Left ventricle myocardium superior (tissue), 1 donor: ENCODE data around the gene PSAT1. TPM values are rescaled to one million over a fixed set of nuclear protein-coding genes. Genes with fewer than 3 reads are reported as not detected.

Experiments used
- ATAC-seq: fragments of 200-7000 bp; cut with Tn5 transposase; one replicate; pipeline ENCODE4 v1.9.1; 2020; ENCODE audit warnings: mild to moderate bottlenecking, moderate library complexity
- DNase-seq: peaks from one replicate; pipeline ENCODE4 v3.0.0-alpha.2; 2020
- intact Hi-C: fragments of 100-400 bp; cut with micrococcal nuclease; formaldehyde crosslinking; loops from one replicate; pipeline ENCODE4 v1.11.0; 2022
- total RNA-seq: library from RNA; stranded (reverse); fragmentation: NEBNext Ultra II Directional; extraction: Animal tissue kit (Norgen Biotek cat#: 25700); gene quantifications from one replicate; pipeline ENCODE4 v1.2.1, GENCODE V29; 2021
- donor health status: DM: no; HTN: yes; CAD: no; lungs with severe emphysema.

PSAT1 gene
- total RNA-seq, 1 donor from 2014 or later: 0.79 TPM

- ATAC-seq: no peak
- intact Hi-C loops: no loop called here
- no peak for DNase-seq
These were observed 58.1 kb downstream of the PSAT1 start for GRCh38 chr9:78354989-78355388.

DNA sequence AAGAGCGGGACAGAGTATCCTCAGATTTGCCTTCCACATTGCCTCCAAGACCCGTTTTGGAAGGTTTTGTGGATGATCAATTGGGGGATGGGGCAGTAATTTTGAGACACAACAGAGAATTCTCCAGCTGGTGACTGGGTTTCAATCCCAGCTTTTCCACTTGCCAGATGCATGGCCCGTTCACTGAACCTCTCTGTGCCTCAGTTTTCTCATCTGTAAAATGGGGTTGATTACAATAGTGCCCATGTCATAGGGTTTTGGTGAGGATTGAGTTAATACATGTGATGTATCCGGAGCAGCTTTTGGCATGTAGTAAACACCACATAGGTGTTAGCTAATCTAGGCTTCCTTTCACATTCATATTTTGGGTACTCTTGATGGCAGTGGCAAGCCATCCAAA is 59.7 kb downstream of the PSAT1 start:
- intact Hi-C loops: no loop called here
- ATAC-seq: no peak
- no peak for DNase-seq

DNA sequence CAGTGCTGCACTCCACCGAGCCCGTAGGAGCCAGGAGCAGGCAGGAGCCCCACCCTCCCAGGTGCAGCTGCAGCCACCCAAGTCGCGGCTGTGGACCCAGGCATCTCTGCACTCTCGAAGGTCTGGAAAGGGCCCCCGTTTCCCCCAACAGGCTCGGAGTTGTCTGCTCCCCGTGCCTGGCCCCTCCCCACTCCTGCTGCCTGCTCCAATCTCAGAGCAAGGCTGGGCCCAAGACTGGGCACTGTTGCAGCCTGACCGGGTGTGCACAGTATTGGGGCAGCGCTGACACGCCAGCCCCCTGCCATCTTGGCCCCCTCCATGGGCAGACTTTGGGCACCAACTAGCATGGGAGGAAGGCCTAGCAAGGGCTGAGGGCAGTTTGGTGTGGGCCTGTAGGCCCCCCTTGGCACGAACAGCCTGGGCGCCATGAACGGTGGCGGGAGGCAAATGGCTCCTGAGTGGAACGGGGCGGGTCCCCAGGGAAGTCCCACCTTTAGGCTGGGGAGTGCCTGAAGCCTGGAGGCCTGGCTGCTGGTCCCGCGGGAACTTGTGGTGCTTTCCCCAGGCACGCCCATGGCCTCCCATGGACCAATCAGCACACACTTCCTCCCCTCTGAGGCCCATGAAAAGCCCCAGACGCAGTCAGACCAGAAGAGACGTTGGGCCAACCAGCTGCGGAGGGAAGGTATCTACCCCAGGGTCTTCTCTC is 60.4 kb downstream of the PSAT1 start:
- DNase-seq (no peak), ATAC-seq (no peak)
- intact Hi-C loops: no loop called here

DNA sequence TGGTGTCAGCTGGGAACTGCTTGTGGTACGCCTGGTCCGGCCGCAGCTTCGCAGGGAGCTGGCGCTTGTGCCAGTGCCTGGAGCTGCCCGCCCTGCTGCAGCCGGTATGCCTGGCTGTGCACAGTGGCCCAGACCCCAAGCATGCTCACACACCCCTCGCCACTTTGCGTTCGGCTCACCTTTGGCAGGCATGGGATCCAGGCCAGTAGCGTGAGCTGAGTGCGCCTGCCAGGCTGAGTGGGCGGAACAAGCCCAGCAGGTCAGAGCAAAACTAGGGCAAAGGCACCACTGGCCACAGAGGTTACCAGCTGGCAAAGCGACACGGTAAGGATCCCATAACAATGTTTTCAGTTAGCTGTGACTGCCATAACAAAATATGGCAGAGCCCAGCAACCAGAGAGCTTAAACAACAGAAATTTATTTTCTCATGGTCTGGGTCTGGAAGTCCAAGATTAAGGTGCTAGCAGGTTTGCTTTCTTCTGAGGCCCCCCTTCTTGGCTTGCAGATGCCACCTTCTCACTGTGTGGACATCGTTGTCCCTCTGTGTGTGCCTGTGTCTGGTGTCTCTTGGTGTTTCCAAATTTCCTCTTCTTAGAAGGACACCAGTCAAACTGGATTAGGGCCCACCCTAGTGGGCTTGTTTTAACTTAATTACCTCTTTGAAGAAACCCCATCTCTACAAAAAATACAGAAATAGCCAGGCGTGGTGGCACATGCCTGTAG is 61.6 kb downstream of the PSAT1 start:
- no peak for ATAC-seq
- no peak for DNase-seq
- intact Hi-C loops: no loop called here

GRCh38 chr9:78363221-78363620 is 66.3 kb downstream of the PSAT1 start:
- DNase-seq (no peak), ATAC-seq (peak; percentile 65)
- intact Hi-C loops: no loop called here

DNA sequence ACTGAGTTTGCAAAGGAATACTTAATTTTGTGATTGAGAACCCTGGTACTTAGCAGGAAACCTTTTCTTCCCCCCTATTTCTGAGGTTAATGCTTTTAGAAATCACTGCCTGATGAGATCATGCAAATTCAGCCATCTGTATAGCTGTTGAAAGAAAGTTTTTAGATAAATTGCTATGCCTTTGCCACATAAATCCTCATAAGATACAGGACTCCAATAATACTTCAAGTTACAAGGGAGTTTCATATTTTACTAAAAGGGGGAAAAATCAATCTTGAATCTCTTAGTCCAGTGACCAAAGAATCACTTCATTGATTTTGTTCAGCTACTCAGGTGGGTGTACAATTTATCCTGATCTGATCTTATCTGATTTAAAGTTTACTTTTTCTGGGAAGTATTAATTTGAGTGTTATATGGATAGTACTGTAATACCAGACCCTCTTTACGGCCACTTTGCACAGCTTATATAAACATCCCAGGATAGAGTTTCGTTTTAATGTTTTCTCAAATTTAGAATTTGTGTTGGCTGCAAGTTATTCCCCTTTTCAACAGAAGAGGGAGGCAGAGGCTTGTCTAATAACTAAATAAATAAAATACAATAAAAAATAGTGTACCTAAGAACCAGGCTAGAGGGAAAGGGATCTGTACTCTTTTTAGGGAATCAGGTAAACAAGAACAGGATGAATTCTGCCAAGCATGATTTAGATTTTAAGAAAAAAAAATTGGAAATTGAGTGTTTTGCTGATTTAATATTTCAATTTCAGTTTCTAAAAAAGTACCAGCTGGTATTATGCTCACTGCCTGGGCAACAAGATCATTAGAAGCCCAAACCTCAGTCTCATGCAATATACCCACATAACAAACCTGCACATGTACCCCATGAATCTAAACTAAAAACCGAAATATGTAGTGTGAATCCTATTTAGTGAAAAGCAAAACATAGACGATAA is 69.1 kb downstream of the PSAT1 start:
- intact Hi-C loops: no loop called here
- no peak for DNase-seq
- ATAC-seq: no peak

GRCh38 chr9:78366827-78367226 is 69.9 kb downstream of the PSAT1 start:
- ATAC-seq (no peak), DNase-seq (no peak)
- intact Hi-C loops: no loop called here

GRCh38 chr9:78368236-78368635 is 71.3 kb downstream of the PSAT1 start:
- no peak for ATAC-seq
- intact Hi-C loops: no loop called here

DNA sequence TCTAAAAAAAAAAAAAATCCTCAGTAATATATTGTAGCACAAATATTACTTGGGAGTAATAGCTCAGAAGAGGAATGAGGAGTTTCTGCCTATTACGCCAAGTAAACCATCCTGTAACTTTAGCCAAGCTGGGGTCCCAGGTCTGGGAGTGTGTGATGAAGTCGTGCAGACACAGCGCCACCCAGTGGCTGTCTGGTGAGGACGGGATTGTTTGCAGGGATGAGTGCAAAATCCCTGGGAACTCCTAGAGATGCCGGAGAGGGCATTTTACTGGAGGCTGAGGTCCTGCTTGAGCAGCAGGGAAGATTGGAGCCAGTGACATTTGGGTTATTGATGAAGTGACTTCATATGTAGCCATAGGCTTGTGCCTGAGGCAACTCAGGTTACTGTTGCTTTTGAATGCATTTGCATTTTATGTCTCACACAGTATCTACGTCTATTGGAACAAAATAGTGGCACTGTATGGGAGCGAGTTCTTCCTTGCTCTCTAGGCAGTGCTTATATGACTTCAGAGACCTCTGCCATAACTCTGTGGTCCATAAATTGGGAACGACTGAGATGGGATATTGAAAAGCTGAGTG is 72.8 kb downstream of the PSAT1 start:
- DNase-seq (peak; percentile 80), ATAC-seq (peak; percentile 63)
- intact Hi-C loops: loop anchor here (5.0 kb wide), 1 partner anchor 112 kb away; no protein-coding TSS in a partner anchor

More at GRCh38 chr9:78368236-78368635, 71.3 kb downstream of the PSAT1 start:
- DNase-seq: no peak

DNA sequence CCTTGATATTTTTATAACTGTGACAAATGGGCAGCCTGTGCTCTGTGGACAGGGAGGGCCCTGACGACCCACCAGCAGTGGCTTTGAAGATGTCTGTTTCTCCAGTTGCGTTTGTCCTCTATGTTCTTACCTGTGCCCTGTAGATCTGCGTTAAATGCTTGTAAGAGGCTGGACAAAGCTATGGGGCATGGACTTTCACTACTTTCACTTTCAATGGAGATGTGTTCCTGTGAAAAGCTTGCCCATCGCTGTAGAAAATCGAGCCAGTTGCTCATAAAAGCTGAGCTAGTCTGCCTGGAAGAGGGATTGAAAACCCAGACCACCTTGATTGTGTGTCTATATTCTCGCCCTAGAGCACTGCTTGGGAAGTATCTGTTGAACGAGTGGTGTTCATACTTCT is 74.1 kb downstream of the PSAT1 start:
- ATAC-seq: no peak
- intact Hi-C loops: loop anchor here (5.0 kb wide), 1 partner anchor 114 kb away; no protein-coding TSS in a partner anchor
- DNase-seq: no peak

- intact Hi-C loops: loop anchor here (5.0 kb wide), 1 partner anchor 115 kb away; no protein-coding TSS in a partner anchor
- DNase-seq (no peak), ATAC-seq (no peak)
These were observed 75.1 kb downstream of the PSAT1 start for GRCh38 chr9:78371981-78372380.

Other genes with a start within 250 kb of the PSAT1 start
- 3.6 TPM for gene CEP78, start 61.0 kb upstream of the PSAT1 start, total RNA-seq